Activated CD4-positive, CD25-positive, alpha-beta regulatory T cell treated with anti-CD3 and anti-CD28 coated beads, Interleukin-2, amount 50 U/mL, for 16 hours (primary cell): ENCODE measurements around the gene SH3PXD2B.
"Not testable (repeated sequence)": the region's sequence is repeated elsewhere in the genome, so short reads cannot be mapped to it uniquely, and the experiment has no call there.

Source experiments
- DNase-seq: peaks from one replicate; pipeline ENCODE4 v3.0.0-alpha.2; 2020; ENCODE audit warnings: low read depth, low spot score

Gene SH3PXD2B

DNA sequence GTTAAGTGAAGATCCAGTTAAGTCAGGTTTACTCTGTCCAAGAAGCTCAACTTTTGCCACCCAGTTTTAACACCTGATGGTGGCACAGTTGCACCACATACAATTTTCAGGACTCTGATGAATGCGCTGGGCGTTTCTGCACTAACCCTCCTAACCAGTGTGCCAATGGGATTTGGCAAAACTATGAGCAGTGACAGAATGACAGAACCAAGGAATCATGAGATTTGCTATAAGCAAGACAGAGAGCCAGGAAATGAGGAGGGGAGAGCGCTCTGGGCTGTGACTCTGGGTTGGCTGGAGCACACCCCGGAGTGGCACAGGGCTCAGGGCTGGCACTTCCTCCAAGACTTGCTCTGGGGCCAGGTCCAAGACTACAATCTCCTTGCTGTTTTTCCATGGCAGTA is 84.1 kb downstream of the SH3PXD2B start:
- DNase-seq: no peak

DNA sequence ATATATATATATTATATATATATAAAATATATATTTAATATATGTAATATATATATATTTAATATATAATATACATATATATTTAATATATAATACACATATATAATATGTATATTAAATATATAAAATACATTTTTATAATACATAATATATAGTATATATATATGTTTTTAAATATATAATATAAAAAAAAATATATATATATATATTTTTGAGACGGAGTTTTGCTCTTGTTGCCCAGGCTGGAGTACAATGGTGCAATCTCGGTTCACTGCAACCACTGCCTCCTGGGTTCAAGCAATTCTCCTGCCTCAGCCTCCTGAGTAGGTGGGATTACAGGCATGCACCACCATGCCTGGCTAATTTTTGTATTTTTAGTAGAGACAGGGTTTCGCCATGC is 85.6 kb downstream of the SH3PXD2B start:
- not testable (repeated sequence) for DNase-seq

DNA sequence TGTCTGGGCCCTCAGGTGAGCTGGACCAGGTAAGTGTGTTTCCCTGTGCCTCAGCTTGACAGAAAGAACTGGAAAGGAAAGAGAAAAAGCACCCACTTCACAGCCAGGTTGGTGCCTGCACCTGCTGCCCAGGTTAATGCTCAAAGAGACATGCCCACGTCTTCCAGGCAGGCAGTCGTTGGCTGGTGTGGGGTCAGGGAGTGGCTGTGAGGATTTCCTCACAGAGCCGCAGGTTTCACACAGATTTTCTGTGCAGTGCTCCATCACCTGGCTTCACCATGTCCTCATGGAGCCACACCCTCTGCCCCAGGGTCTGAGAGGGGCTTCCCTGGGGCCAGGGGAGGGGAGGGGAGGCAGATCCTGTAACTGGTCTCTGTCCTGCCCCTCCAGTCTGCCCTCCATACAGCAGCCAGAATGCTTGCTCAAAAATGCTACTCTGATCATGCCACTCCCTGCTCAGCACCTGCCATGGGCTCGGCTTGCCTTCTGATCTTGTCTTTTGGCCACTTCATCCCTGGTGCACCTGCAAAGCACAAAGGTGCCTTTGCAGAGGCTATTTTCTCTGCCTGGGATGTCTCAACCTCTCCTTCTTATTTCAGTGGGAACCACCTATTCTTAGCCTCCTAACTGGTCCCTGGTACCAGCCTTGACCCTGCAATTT is 88.2 kb downstream of the SH3PXD2B start:
- DNase-seq: no peak

DNA sequence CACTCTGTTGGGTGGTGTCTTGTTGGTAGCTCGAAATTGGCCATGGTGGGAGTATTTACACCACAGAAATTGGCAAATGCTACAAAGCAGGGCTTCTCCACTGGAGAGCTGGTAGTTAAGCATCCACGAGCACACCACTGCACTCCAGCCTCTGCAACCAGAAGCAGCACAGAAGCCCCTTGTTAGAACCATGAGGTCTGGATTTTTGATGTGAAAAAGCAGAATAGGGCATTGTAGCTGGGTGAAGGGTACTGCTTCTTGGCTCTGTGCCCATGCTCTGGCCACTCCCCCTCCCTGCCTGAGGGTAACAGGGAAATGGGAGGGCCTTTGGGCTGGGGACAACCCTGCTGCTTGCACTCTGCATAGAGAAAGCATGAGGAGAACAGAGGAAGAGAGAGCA is 89.6 kb downstream of the SH3PXD2B start:
- DNase-seq: no peak

DNA sequence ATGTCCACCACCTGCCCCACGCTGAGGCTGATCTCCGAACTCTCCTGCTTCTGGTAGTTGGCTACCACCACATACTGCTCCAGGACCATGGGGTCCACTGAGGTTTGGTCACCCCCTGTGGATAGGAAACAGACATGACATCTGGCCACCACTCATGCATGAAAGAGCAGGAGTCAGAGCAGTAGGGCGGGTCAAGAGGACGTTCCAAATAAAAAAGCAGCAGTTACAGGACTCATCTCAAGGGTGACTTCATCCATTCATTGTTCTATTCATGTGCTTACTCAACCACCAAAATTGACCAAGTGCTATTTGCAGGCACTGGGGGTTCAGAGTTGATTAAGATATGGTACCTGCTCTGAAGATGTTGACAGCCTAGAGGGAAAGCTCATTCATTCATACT is 91.6 kb downstream of the SH3PXD2B start:
- DNase-seq: no peak

DNA sequence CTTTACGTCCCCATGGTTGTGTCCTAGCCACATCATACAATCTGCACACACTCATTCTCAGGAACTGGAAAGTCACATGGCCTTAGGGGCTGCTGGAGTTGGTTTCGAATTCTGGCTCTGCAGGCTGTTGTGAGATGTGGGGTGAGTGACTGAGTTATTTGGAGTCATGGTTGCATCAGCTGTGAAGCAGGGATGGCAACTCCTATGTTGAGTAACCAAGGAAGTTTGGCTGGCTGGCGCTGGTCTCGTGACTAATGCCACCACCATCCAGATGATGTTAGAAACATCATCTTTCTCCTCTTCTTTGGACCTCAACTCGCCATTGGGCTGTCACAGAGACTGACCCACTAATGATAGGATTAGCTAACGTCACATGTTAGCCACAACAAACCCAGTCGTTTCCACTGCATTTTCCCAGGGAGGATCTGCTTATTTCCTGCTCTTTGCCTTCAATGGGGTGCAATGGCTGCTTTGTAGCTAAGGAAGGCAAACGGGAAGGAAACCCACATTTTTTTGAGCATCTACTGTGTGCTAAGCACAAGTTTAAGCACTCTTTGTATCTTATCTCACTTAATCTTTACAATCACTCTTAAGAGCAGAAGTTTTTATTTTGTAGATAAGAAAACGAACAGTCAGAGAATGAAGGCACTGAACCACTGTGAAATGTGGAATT is 92.6 kb downstream of the SH3PXD2B start:
- DNase-seq: no peak

DNA sequence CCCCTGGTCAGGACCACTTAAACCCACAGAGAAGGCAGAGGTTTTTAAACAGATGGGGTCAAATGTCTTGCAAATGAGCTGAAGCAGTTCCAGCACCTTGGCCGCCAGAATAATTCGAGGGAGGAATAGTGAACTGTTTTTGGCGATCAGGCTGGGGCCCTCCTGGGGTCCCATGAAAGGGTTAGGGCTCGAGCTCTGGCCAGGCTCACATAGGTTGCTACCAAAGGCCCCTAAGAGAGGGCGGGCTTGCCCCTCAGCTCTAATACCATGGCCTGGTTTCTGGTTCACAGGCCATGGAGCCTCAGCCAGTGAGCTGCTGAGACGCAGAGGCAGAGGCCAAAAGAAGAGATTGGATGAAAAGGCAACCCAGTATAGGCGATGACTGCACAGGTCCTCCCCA is 96.0 kb downstream of the SH3PXD2B start:
- DNase-seq: no peak

DNA sequence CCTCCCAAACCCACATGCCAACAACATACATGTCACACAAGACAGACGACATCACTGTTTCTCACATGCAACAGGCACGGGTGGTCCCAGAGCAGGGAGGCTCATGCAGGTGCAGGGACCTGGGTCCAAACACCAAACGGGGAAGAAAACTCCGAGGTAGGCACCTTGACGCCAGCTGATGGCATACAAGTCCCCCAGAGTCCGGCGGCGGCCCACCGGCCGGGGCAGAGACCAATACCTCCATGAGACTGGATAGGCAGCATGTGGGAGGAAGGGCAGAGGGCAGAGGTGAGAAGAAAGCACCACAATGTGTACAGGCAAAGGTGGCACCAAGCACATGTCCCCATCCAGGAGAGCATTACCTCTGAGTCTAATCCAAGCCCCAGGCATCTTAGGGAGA is 97.8 kb downstream of the SH3PXD2B start:
- no peak for DNase-seq

DNA sequence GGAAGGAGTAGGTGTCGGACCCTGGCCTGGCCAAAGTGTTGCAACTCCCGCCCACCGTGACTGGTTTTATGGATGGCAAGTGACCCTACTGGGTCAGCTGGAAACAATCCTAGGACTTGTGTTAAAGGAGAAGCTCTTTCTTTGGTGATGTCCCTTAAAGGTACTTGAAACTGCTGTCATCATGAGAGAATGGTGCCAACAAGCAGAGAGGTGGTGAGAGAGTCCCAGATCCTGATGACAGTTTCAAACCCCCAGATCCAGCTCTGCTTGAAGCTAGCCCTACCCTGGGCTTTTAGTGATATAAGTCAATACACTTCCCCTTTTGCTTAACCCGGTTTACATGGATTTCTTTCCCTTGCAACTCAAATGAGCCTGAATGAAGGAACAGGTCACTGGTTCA is 98.3 kb downstream of the SH3PXD2B start:
- no peak for DNase-seq

DNA sequence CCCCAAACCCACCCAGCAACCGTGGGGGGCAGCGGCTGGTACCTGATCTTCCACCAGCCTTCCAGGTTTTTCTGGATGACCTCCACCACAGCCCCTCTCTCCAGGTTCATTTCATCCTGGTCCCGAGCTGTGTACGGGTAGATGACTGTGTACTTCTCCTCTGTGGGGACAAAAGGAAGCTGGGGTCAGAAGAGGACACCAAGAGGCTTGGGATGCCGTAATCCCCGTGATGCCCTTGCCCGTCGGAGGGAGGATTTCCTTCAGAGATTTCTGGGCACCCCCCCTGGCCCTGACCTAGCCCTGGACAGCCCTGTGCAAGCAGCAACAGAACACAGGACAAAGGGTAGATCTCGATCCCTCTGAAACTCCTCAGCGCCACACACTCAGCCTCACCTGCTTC is 100.5 kb downstream of the SH3PXD2B start:
- DNase-seq: no peak

DNA sequence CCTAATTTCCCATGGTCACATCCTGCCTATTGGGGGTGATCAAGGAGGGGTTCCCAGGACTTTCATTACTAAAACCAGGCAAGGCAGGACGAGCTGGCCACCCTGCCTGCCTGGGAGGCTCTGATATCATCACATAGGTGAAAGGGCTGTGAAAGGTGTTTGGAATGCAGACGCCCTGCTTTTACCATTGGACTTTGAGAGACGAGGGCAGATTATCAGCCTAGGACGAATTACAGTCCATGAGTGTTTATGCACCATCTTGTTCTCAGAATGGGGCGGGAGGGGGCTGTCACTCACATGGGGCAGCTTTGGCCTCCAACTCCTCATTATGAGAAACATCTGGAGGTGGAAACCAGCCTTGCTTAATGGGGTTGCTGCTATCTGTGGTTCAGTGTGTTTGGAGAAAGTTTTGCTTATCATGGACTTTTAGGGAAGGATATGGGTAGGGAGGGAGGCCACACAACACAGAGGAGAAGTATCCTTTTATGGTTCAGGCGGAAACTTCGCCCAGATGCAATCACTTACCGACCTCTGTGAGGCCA is 101.0 kb downstream of the SH3PXD2B start:
- no peak for DNase-seq

DNA sequence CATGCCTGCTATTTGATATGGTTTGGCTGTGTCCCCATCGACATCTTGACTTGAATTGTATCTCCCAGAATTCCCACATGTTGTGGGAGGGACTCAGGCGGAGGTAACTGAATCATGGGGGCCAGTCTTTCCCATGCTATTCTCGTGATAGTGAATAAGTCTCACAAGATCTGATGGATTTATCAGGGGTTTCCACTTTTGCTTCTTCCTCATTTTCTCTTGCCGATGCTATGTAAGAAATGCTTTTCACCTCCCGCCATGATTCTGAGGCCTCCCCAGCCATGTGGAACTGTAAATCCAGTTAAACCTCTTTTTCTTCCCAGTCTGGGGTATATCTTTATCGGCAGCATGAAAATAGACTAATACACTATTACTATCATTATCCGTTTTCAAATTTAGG is 101.8 kb downstream of the SH3PXD2B start:
- DNase-seq: not testable (repeated sequence)

DNA sequence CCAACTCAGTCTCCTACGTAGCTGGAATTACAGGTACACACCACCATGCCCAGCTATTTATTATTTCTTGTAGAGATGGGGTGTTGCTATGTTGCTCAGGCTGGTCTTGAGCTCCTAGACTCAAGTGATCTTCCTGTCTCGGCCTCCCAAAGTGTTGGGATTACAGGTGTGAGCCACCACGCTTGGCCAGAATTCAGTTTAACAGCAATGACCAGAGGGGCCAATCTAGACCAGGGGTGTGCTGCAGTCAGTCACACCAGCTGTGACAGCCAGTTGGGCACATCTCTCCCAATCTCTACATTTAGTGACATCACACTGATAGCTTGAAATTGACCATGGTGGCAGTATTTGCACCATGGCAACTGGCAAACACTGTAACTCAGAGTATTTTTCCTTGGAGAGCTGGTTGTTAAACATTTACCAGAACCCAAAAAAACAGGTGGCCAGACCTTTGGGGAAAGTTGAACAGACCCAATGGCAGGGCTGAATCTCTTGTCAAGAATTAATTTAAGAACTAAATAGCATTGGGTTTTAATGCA is 103.0 kb downstream of the SH3PXD2B start:
- DNase-seq: no peak

DNA sequence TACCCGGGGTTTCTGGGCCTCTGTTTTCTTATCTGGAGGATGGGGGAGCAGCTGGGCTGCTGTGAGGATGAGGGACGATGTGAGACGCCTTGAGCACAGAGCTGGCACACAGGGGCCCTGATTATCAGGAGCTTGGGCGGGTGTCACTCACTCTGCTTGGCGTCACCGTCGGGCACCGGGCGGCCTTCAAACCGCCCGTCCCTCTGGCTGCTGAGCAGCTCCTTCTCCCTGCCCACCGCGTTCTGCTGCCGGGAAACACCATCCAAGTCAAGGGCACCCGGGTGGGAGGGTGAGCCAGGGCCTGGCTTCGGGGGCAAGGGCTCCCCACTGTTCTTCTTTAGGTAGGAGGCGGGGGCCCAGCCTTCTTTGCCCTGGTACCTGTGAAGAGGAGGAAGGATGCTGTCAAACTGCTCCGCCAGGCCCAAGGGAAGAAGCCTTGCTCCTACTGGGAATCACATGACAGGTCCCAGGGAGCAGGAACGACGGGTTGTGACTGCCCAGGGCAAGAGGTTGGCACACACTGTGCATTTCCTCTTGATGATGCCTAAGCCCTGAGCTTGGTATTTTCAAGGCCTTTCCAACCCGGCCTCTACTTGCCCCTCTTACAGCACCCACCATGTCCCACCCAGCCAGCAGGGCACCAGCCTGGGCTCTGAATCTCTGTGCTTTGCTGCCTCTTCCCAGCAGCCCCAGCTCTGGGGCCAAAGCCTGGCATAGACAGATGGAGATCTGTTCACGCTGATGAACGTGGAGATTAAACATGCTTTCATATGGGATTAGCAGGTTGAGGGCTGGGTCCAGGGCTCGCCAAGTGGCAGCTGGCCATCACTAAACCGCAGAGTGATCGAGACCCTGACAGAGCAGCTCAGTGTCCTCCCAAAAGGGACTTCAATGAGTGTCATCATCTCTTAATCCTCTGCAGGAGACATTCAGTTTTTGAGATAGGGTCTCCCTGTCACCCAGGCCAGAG is 103.8 kb downstream of the SH3PXD2B start:
- no peak for DNase-seq

DNA sequence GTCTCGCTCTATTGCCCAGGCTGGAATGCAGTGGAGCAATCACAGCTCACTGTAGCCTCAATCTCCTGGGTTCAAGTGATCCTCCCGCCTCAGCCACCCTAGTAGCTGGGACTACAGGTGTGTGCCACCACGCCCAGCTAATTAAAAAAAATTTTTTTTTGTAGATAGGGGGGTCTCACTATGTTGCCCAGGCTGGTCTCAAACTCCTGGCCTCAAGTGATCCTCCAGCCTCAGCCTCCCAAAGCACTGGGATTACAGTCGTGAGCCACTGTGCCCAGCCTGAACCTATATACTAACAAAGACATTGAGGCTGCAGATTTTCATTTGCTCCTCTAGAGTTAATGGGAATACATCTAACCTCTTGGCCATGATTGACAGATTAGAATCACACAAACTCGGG is 105.6 kb downstream of the SH3PXD2B start:
- DNase-seq: not testable (repeated sequence)

DNA sequence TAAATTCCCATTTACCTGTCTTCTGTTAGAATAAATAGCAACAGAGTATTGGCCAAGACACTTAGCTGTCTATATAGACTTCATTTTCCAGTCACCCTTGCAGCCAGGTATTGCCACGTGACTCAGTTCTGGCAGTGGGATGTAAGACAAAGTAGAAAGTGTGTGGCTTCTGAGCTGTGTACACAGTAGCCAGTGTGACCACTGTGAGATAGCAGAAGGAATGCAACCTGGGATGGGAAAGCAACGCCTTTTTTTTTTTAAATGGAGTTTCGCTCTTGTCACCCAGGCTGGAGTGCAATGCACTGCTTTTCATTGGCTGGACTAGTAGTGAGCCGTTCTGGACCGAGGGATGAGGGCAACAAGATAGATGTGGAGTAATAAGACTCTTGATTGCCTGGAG is 106.2 kb downstream of the SH3PXD2B start:
- no peak for DNase-seq

DNA sequence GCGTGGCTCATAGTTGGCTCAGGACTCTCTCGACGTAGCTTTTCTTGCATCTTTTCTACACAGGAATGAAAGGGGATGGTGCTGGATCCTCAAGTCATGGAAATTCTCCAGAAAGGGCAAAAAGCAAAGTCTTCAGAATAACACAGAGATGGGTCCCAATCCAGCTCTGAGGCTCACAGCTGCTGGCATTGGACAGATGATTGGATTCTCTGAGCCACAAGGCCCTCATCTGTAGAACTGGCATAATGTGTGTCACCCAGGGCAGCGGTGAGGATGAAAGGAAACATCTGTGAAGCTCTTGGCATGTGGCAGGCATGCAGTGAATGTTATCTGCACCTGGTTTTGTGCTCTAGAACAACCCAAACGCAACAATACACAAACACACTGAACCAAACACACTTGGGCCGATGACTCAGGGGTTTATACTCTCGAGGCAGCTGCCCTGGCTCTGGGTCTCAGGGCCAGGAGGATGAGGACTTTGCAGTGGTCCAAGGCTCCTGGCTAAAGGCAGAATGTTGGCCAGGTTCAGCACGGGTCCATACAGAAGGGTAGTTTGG is 106.8 kb downstream of the SH3PXD2B start:
- no peak for DNase-seq

DNA sequence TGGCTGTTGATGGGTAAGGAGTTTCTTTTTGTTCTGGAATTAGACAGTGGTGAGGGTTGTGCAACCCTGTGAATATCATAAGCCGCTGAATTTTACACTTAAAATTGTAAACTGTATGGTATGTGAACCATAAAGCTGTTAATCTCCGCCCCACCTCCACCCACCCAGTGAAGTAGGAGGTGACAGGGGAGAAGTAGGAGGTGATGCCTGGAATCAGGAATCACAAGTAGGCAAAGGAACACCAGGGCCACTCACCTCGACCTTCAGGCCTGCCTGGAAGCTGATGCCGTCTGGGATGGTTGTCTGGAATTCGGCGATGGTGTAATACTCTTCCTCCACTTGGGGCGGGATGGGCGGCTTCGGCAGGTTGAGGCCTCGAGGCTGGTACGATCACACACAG is 108.4 kb downstream of the SH3PXD2B start:
- DNase-seq: no peak

DNA sequence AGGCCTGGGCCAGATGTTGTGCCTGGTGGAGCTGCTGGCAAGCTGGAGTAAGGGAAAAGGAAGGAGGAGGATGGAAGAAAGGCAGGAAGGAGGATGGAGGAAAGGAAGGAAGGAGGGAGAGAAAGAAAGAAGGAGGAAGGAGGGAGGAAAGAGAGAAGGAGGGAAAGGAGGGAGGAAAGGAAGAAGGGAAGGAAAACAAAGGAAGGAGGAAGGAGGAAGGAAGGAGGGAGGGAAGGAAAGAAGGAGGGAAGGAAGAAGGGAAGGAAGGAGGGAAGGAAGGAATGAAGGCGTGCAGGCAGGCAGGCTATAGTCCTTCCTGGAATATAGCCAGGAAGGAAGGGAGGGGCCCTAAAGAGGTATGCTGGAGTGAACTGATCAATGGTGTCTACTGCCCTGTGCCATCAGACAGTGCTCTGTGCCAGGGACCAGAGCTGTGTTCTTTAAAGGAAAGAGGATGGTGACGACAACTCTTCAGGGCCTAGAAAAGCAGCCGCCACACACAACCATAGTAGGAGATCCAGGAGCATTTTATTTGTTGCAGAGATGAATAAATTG is 109.4 kb downstream of the SH3PXD2B start:
- no peak for DNase-seq

DNA sequence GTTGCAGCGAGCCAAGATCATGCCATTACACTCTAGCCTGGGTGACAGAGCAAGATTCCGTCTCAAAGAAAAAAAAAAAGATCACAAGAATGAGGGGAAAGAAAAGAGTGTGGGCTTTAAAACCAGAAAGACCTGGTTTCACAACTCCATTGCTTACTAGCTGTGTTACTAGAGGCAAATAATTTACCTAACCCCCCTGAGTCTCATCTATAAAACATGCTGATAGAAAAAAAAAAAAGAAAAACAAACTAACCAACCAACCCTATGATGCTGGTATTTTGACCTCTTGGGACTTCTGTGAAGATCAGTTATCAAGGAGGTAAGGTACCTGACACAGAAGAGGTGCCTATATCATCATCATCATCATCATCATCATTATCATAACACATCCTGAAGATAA is 110.6 kb downstream of the SH3PXD2B start:
- no peak for DNase-seq

DNA sequence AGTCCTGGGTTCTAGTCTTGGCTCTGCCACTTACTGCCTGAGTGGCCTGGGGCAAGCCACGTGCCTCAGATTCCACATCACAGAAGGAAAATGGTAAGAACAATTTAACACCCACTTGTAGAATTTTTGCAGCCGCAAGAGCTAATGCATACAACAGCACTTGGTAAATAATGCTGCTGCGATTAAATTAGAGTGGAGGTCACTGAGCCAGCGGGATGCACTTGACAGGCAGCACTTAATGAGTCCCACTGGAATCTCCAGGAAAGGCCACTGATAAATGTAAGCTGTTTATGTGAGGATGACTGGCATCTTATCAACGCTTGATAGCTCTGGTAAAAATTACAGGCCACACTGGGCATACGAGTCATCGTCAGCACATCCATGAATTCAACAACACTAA is 111.4 kb downstream of the SH3PXD2B start:
- no peak for DNase-seq
